GM18508 (cell line): ENCODE results near the gene ENG.

Source experiments
- ATAC-seq: cut with Tn5 transposase; IDR thresholded peaks from one replicate; pipeline ENCODE4 v1.9.1; 2021; ENCODE audit warnings: moderate number of reproducible peaks; ENCODE audit not compliant: insufficient read depth, unreplicated experiment

ENG gene

DNA sequence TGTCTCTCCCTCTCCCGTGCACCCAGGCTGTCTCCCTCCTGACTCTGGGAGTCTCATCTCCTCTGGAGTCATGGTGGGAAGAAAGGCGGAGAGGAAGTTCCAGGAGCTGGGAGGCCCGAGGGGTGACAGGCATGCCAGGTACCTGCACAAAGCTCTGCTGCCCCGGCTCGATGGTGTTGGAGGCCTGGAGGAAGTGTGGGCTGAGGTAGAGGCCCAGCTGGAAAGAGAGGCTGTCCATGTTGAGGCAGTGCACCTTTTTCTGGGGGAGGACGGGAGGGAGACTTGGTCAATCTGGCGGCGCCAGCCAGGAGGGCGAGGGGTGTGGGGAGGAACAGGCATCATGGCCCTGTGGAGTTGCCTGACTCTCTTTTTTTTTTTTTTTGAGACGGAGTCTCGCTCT, 35.9 kb downstream of the ENG start:
- no peak for ATAC-seq

DNA sequence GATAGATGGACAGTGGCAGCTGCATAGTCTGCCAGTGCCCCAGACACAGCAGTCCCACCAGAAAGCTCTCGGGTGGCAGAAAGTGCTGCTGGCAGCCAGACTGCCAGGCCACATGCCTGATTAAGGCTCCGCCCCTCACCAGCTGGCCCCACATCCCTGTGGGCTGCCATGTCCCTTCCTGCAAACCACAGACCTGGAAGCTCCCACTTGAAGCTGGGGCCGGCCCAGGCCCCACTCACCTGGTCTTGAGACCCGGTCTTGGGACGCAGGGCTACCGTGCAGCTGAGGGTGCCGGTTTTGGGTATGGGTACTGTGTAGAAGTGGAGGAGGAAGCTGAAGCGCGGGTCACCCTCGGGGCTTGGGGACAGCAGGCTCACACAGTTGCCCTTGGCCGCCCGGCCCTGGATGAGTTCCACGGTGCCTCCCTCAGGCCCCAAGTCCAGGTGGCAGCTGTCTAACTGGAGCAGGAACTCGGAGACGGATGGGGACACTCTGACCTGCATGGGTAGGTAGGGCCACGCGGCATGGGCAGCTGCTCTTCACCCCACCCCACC, 36.5 kb downstream of the ENG start:
- ATAC-seq = no peak

DNA sequence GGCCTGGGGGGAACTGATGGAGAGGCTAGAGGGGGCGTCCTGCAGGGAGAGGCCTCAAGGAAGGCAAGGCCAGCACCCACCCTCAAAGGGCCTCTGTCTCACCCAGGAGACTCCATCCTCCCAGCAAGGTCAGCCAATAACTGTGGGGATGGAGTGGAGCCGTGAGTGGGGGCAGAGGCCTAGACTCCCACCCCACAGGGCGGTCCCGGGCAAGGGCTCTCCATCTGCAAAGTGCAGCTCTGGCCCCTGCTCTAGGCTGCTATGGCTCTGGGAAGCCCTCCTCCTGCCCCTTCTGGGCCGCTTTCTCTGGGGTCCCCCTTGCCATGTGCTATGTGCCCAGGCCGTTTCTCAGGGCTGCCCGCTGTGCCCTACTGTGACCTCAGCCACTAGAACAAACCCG, 37.7 kb downstream of the ENG start:
- no peak for ATAC-seq

DNA sequence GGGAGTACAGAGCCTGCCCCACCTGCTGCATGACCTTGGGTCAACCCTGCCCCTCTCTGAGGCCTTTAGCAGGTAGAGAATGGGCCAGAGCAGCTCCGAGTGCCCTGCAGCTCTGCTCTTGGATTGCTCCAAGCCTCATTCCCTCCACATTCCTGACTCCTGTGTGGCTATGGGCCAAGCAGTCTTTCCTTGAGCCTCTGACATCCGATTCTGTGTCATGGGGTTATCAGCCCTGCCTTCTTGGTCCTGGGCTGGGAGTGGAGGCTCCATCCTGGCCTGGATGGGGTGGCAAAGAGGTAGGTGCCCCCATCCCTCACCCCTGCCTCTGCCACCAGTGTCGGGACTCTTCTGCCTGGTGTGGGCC, 38.1 kb downstream of the ENG start:
- ATAC-seq = no peak

DNA sequence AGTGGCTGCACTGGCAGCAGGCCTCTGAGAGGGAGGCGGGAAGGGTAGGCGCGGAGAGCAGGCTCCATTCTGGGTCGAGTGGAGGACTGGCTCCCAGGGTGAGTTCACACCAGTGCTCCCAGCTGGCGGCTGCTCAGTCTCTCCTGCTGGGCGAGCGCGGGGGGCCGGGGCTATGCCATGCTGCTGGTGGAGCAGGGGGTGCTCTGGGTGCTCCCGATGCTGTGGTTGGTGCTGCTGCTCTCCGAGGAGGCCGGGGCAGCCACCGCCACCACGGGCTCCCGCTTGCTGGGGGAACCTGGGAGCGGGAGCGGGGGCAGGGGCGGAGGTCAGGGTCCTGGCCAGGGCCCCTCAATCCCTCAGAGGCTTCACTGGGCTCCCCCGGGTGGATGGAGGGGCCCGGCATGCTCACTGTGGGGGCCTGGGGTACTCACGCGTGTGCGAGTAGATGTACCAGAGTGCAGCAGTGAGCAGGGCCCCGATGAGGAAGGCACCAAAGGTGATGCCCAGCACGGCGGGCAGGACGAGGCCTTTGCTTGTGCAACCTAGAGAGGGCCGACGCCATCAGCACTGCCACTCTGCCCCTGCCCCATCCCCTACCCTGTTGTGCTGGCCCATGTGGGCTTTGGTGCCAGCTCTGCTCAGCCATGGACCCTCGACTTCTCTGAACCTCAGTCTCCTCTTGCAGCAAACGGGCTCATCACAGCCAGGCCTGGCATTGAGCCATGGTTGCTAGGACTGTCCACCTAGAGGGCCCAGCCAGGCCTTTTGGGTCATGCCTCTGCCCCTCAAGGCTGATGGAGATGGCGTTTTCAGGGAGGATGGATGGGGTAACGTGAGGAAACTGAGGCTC, 38.7 kb downstream of the ENG start:
- no peak for ATAC-seq

DNA sequence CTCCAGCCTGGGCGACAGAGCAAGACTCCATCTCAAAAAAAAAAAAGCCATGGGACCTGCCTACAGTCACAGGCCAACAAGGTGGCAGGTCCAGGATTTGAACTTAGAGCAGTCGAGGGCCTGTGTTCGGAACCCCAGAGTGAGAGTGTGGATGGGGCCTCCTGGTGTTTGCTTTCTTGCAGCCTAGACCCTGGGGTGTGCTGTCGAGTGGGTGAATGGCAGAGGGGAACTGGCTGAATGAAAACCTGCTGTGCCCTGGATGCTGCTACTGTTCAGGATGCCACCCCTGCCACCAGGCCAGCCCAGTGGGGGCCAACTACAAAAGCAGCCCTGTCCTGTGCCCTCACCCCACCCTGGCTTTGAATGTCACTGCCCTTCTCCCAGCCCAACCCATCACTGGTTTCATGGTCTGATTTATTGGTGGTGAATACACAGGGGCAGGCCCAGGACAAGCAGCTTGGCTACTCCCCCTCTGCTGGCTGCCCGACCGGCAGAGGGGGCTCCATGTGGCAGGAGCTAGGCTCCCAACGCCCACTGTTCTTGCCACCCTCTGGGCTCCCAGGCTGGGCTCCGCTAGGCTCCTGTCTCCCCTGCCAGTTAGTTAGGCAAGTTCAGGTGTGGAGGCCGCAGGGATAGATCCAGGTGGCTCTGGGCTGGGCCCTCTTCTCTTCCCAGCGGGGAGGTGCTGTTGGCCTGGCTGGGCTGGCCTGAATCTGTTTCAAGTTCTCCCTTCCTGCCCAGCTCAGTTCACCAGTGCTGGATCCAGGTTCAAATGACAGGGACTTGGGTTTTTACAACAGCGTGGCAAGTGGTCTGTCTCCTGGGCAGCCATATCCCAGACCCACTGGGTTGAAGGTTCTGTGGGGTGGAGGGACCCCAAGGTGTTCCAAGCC, 39.6 kb downstream of the ENG start:
- ATAC-seq = no peak

DNA sequence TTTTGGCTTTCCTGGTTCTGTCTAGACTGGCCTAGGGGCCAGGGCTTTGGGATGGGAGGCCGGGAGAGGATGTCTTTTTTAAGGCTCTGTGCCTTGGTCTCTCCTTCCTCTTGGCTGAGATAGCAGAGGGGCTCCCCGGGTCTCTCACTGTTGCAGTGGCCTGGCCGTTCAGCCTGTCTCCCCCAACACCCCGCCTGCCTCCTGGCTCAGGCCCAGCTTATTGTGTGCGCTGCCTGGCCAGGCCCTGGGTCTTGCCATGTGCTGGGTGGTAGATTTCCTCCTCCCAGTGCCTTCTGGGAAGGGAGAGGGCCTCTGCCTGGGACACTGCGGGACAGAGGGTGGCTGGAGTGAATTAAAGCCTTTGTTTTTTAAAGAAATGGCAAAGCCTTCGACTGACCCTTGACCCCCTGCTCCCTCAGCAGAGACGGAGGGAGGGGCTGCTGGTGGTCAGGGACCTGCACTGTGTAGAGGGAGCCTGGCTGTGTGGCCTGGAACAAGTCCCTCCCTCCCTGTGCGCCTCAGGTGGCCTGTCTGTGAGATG, 40.7 kb downstream of the ENG start:
- ATAC-seq = no peak

DNA sequence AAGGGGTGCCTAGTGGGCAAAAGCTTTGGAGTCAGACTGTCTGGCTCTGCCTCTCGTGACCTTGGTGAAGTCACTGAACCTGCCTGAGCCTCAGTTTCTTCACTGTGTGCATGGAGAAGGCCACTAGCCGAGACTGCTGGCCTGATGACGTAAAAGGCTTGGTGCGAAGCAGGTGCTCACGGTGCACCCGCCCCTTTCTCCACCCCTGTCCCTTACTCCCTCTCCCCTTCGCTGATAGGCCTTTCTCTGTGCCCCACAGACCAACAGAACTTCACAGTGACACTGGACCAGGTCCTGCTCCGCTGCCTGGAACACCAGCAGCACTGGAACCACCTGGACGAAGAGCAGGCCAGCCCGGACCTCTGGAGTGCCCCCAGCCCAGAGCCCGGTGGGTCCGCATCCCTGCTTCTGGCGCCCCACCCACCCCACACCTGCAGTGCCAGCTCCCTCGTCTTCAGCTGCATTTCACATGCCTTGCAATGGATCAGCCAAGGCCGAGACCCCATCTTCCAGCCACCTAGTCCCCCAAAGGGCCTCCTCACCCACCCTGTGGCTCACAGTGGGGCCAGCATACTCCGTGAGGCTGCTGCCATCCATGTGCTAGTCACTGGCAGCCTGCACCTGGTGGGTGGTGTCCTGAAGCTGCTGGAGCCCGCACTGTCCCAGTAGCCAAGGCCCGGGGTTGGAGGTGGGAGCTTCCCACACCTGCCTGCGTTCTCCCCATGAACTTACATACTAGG, 41.4 kb downstream of the ENG start:
- ATAC-seq = no peak

DNA sequence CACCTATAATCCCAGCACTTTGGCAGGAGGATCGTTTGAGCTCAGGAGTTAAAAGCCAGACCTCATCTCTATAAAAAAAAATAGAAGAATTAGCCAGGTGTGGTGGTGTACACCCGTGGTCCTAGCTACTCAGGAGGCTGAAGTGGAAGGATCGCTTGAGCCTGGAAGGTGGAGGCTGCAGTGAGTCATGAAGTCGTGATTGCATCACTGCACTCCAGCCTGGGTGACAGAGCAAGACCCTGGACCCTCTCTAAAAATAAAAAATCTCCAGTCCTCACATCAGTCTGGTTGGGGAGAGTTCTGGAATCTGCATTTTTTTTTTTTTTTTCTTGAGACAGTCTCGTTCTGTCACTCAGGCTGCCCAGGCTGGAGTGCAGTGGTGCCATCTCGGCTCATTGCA, 42.4 kb downstream of the ENG start:
- no peak for ATAC-seq

DNA sequence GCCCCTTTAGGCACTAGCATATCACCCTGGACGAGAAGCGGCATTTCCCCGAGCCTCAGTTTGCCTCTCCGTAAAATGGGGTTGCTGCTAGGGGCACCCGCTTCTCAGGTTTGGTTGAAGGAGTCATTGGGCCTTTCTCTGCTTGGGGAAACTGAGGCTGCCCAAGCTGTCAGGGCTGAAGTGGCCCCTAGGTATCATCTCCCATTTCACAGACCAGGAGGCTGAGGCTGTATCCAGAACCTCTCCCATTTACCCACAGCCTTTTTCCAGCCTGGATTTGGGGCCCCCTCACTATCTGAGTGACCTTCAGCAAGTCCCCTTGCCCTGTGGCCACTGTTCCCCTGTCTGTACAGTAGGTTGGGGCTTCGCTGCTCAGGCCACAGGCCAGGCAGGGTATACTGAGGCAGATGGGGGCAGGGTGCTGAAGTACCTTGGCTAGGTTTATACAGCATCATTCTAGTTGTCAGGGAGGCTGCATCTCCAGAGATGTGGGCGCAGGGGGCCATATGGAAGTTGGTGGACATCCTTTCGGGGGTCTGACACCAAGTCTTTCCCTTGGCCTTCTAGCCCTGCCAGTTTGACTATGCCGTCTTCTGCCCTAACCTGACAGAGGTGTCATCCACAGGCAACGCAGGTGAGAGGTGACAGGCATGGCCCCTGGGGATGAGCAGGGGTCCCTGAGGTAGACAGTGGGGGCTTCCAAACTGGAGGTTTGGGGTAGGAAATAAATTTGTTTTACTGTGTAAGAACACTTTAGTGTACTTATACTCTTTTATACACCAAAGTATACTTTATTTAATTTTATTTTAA, 43.9 kb downstream of the ENG start:
- no peak for ATAC-seq

DNA sequence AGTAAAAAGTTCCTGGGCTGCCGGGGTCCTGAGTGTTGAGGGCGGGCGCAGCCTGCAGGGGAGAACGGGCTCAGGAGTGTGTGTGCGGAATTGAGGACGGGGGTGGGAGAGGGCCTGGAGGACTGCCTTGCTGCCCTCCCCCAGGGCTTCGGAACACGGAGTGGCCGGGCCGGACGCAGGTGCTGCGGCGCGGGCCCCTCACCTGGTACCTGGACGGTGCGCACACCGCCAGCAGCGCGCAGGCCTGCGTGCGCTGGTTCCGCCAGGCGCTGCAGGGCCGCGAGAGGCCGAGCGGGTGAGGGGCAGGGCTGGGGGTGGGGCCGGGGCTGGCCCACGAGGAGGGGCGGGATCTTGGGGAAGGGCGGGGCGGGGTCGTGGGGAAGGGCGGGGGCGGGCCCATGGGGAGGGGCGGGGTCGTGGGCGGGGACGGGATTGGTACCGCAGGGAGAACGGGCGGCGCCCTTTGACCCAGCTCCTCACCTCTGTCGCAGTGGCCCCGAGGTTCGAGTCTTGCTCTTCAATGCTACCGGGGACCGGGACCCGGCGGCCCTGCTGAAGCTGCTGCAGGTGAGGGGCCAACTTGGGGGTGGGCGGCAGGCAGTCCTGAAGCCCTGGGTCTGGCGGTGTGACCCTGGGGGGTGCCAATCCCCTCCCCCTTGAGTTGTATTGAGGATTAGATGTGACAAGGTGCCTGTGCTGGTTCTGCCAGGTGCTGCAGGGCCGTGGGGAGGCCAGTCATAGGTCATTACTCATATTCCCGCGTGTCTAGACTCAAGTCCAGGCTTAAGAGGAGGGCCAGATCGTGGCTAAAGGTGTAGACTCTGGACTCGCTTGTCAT, 44.7 kb downstream of the ENG start:
- ATAC-seq = no peak

DNA sequence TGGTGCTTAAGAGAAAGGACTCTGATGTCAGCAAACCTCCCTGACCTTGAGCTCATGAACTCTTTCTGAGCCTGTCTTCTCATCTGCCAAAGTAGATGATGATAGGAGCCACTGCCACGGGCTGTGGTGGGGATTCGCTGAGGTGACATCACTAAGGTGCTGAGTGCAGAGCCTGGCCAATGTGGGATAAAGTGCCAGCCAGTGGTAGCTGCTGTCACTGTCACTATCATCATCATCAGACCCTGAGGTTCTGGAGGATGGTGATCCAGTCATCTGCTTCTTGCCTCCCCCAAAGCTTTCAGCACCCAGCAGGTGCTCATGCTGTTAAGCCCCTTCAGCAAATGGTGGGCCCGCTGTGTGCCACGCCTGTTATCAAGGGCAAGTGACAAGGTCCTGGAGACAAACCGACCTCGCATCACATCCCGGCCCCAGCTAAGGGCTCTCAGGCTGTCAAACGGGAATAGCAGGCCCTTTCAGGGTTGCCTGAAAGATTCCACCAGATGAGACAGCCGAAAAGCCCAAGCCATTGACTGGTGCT, 45.4 kb downstream of the ENG start:
- ATAC-seq = no peak

DNA sequence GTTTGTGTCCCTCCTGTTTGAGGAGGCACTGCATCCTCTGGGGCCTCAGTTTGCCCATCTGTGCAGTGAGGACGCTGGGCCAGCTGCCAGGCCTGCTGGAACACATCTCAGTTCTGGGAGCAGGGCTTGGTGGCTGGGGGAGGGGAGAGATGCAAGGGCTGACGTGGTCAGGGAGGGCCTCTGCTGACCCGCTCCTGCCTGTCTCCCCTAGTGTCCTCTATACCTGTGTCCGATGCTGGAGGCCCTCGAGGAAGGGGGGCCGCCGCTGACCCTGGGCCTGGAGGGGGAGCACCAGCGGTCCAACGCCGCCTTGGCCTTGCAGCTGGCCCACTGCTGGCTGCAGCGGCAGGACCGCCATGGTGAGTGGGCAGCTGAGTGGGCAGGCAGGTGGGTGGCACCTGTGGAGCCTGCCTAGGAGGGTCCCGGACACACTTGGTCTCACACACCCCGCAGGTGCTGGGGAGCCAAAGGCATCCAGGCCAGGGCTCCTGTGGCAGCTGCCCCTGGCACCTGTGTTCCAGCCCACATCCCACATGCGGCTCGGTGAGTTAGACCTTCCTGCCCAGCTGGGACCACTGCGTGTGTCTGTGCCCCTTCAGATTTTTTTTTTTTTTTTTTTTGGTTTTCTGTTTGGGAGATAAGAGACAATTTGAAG, 46.0 kb downstream of the ENG start:
- no peak for ATAC-seq

DNA sequence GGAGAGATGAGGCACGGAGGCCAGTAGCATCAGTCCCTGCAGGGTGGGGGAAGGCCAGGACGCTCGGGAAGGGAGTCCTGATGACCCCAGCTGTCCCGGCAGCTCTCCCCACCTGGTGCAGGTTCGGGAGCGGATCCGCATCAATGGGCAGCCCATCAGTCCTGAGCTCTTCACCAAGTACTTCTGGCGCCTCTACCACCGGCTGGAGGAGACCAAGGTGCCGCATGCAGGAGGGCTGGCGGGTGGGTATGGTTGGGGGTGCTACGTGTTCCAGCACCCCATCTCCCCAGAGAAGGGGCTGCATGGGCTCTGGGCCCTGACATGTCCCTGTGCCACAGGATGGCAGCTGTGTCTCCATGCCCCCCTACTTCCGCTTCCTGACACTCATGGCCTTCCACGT, 47.6 kb downstream of the ENG start:
- ATAC-seq = no peak

DNA sequence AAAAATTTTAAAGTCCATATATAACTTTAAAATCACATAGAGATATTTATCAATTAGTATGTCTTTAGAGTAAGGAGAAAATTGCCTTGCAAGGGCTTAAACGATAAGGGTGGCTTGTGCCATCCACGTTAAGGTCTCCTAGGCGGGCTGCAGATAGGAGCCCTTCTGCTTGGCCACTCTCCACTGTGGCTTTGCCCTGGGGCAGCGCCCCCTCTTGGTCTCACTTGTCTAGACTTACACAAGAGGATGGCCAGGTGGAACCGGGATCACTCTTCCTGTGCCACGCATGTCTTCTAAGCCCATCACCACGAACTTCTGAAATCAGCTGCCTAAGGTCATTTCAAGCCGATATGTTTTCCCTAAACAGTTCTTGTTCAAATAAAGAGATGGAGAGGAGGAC, 48.8 kb downstream of the ENG start:
- no peak for ATAC-seq

DNA sequence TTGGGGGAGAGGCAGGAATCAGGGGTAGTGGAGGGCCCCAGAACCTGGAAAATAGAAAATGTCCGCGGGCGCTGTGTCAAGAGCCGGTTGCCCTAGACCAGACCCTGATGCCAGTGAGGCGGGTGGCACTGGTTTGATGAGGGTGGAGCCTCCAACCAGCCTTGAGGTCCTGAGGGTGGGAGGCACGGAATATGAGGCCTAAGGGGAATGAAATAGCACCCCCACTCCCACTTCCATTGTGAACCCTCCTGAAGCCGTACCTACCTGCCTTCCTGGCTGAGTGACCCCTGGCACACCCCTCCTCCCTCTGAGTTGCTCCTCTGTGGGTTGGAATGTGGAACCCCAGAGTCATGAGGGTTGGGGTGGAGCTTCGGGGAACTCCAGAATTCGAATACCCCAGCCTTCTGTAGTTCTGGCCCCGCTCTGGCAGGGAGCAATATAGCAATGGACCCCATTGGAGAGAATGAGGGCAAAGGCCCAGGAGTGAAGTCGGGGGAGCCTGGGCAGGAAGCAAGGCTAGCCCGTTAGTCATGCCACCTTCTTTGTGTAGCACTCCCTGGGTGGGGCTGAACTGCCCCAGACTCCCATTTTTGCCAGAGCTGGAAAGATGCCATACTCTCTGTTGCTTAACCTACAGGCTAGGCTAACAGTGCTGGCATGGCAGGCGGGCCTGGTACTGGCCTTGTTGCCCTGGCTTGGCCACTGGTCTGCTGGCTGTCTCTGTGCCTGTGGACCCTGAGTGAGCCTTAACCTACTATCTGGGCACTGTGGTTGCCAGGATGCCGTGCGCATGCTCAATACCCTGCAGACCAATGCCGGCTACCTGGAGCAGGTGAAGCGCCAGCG, 50.7 kb downstream of the ENG start:
- ATAC-seq = no peak
